ENCODE results near the gene MT4.
"Not testable (repeated sequence)": the region's sequence is repeated elsewhere in the genome, so short reads cannot be mapped to it uniquely, and the experiment has no call there.

The MT4 gene

GRCh38 chr16:56560447-56560846 lies 4.4 kb upstream of the MT4 start:
- DNase-seq, result no peak

- DNase-seq, result no peak
Observed at GRCh38 chr16:56561126-56561525, 3.7 kb upstream of the MT4 start.

- DNase-seq, result no peak
Observed at GRCh38 chr16:56569971-56570370, 5.1 kb downstream of the MT4 start.

- no peak for DNase-seq
Observed at GRCh38 chr16:56571525-56571924, 6.7 kb downstream of the MT4 start.

- DNase-seq, result no peak
Observed at GRCh38 chr16:56574625-56575024, 9.8 kb downstream of the MT4 start.

GRCh38 chr16:56576585-56577299 lies 11.9 kb downstream of the MT4 start:
- DNase-seq, result peak; percentile 4

GRCh38 chr16:56577300-56577625 lies 12.4 kb downstream of the MT4 start:
- DNase-seq, result no peak

- no peak for DNase-seq
Observed at GRCh38 chr16:56580391-56581048, 15.6 kb downstream of the MT4 start.

GRCh38 chr16:56582911-56583310 lies 18.0 kb downstream of the MT4 start:
- DNase-seq, result not testable (repeated sequence)

GRCh38 chr16:56583351-56584168 lies 18.7 kb downstream of the MT4 start:
- no peak for DNase-seq

GRCh38 chr16:56584276-56584675 lies 19.4 kb downstream of the MT4 start:
- no peak for DNase-seq

- DNase-seq, result no peak
Observed at GRCh38 chr16:56588781-56589140, 23.9 kb downstream of the MT4 start.

GRCh38 chr16:56589141-56590039 lies 24.5 kb downstream of the MT4 start, which contains the start of gene MT3:
MT3 (plus strand) TSS chr16:56589528; CDS start chr16:56589591, 63 bp downstream.
- peak; percentile 67 for DNase-seq

GRCh38 chr16:56591377-56592060 lies 26.6 kb downstream of the MT4 start:
- no peak for DNase-seq

GRCh38 chr16:56593573-56594291 lies 28.9 kb downstream of the MT4 start:
- DNase-seq, result no peak

GRCh38 chr16:56594292-56594619 lies 29.4 kb downstream of the MT4 start:
- DNase-seq, result no peak

GRCh38 chr16:56600398-56600999 lies 35.6 kb downstream of the MT4 start:
- DNase-seq, result peak; percentile 26

GRCh38 chr16:56601325-56601724 lies 36.5 kb downstream of the MT4 start:
- no peak for DNase-seq

- peak; percentile 24 for DNase-seq
Observed at GRCh38 chr16:56603589-56603988, 38.7 kb downstream of the MT4 start.

- no peak for DNase-seq
Observed at GRCh38 chr16:56604966-56605365, 40.1 kb downstream of the MT4 start.

GRCh38 chr16:56605475-56605874 lies 40.6 kb downstream of the MT4 start:
- no peak for DNase-seq
